Endothelial cell of umbilical vein (primary cell): ENCODE results near the gene C4orf33. TPM values are rescaled to one million over a fixed set of nuclear protein-coding genes. Genes with fewer than 3 reads are reported as not detected.

ENCODE experiments used
- BruUV-seq: library from RNA; stranded (reverse); fragments of 400-500 nt; replicated peaks from 2 replicates; lab custom pipeline; 2021; lab: Mats Ljungman, UMichigan
- CTCF ChIA-PET: fragments of 300-600, 350-600 bp; sonication (Branson Sonifier 250); formaldehyde crosslinking; loops from one replicate; lab custom pipeline; 2021; ENCODE audit warnings: antibody characterized with exemption, inconsistent platforms; lab: Charles Lee
- POLR2A ChIA-PET: fragments of 300-600, 350-600 bp; sonication (Branson Sonifier 250); formaldehyde crosslinking; loops from one replicate; lab custom pipeline; 2021; ENCODE audit warnings: antibody characterized with exemption, inconsistent platforms; lab: Charles Lee
- DNase-seq: peaks from one replicate; pipeline ENCODE4 v3.0.0-alpha.2; 2011; ENCODE audit warnings: low read depth, low spot score
- FAIRE-seq: peaks from 2 replicates; lab custom pipeline; 2011; peaks lifted over from hg19 to GRCh38; lab: Jason Lieb, UNC
- H2AFZ ChIP-seq: 2 replicates; pipeline ENCODE4 v1.6.0; 2012; ENCODE audit warnings: low read depth, low read length, control low read depth, inconsistent platforms
- H3K27ac ChIP-seq: 2 replicates; pipeline ENCODE4 v1.5.1; 2011; ENCODE audit warnings: low read depth, mild to moderate bottlenecking, control low read depth, low read length, moderate library complexity; ENCODE audit not compliant: insufficient read depth
- H3K27me3 ChIP-seq, 2 experiments: 2 replicates each; pipeline versions ENCODE4 v1.6.0 to v1.6.1; 2011; ENCODE audit warnings: low read length in 2 of 2, mixed read lengths in 1 of 2; ENCODE audit not compliant: control insufficient read depth in 2 of 2, insufficient read depth in 2 of 2
- H3K36me3 ChIP-seq, 2 experiments: 2 replicates in 1 of 2; 3 replicates in 1 of 2; pipeline ENCODE4 v1.5.1; 2011; ENCODE audit warnings: low read length in 2 of 2, mild to moderate bottlenecking in 1 of 2, moderate library complexity in 1 of 2; ENCODE audit not compliant: control insufficient read depth in 2 of 2, insufficient read depth in 2 of 2; ENCODE audit errors: extremely low read depth in 1 of 2
- H3K4me1 ChIP-seq: 3 replicates; pipeline ENCODE4 v1.5.1; 2011; ENCODE audit warnings: mild to moderate bottlenecking, low read length; ENCODE audit not compliant: control insufficient read depth, insufficient read depth; ENCODE audit errors: extremely low read depth
- H3K4me2 ChIP-seq: 2 replicates; pipeline ENCODE4 v1.6.1; 2011; ENCODE audit warnings: low read length, control low read depth, mixed read lengths; ENCODE audit not compliant: insufficient read depth
- H3K4me3 ChIP-seq, 3 experiments: fragments of 200-600 bp in 1 of 3; sonication (generic), shearing (Covaris generic) in 1 of 3; replicated peaks in 1 of 3; 2 replicates each; pipeline ENCODE4 v1.5.1; 2011 to 2016; ENCODE audit warnings: control low read depth in 3 of 3, low read length in 3 of 3, mild to moderate bottlenecking in 2 of 3, inconsistent platforms in 1 of 3, low read depth in 1 of 3, moderate library complexity in 1 of 3; ENCODE audit not compliant: insufficient read depth in 1 of 3
- H3K79me2 ChIP-seq: 2 replicates; pipeline ENCODE4 v1.6.0; 2012; ENCODE audit warnings: low read length, inconsistent platforms; ENCODE audit not compliant: control insufficient read depth, insufficient read depth
- H3K9ac ChIP-seq: replicated peaks from 2 replicates; pipeline ENCODE3; 2011; ENCODE audit warnings: low read length, control low read depth; ENCODE audit not compliant: insufficient read depth; ENCODE audit errors: extremely low read depth
- H3K9me1 ChIP-seq: replicated peaks from 3 replicates; pipeline ENCODE4 v1.6.0; 2011; ENCODE audit warnings: mild to moderate bottlenecking, low read length; ENCODE audit not compliant: control insufficient read depth, insufficient read depth; ENCODE audit errors: extremely low read depth
- H3K9me3 ChIP-seq: replicated peaks from 2 replicates; pipeline ENCODE4 v1.5.1; 2012; ENCODE audit warnings: low read length, inconsistent platforms; ENCODE audit not compliant: control insufficient read depth, insufficient read depth
- H4K20me1 ChIP-seq: replicated peaks from 2 replicates; pipeline ENCODE3; 2011; ENCODE audit warnings: mild to moderate bottlenecking, low read length; ENCODE audit not compliant: control insufficient read depth, insufficient read depth; ENCODE audit errors: extremely low read depth
- EZH2 ChIP-seq: IDR thresholded peaks from 2 replicates; pipeline ENCODE4 v1.6.1; 2012; ENCODE audit warnings: borderline replicate concordance, low read depth, mild to moderate bottlenecking, moderate library complexity, low read length, inconsistent platforms; ENCODE audit not compliant: severe bottlenecking
- FOS ChIP-seq: IDR thresholded peaks from 2 replicates; pipeline ENCODE4 v1.6.1; 2011; ENCODE audit warnings: mild to moderate bottlenecking, low read length, moderate library complexity, borderline replicate concordance; ENCODE audit not compliant: insufficient read depth
- GATA2 ChIP-seq: IDR thresholded peaks from 2 replicates; pipeline ENCODE4 v1.7.0; 2011; ENCODE audit warnings: low read depth, mild to moderate bottlenecking, moderate library complexity, mixed read lengths, low read length; ENCODE audit not compliant: insufficient read length, insufficient read depth
- JUN ChIP-seq: IDR thresholded peaks from 2 replicates; pipeline ENCODE4 v1.6.1; 2011; ENCODE audit warnings: borderline replicate concordance, low read depth; ENCODE audit not compliant: insufficient read length, insufficient read depth
- MYC ChIP-seq: IDR thresholded peaks from one replicate; pipeline ENCODE4 v1.6.1; 2011; ENCODE audit warnings: mild to moderate bottlenecking, low read depth, low read length
- POLR2A ChIP-seq: IDR thresholded peaks from 2 replicates; pipeline ENCODE4 v1.6.1; 2012; ENCODE audit warnings: low read depth, mild to moderate bottlenecking, control low read depth, low read length
- POLR2AphosphoS5 ChIP-seq: IDR thresholded peaks from 2 replicates; pipeline ENCODE4 v1.6.1; 2012; ENCODE audit warnings: low read depth, mild to moderate bottlenecking, control low read depth, low read length, moderate library complexity; ENCODE audit not compliant: insufficient read depth
- dilution Hi-C: fragments of 300-500 bp; cut with MboI; formaldehyde crosslinking; loops from one replicate; pipeline ENCODE4 v1.15.0; 2019; ENCODE audit warnings: low sequenced_read_pairs; ENCODE audit not compliant: extremely low pct_ligation_motif_present
- intact Hi-C: fragments of 100-400 bp; cut with micrococcal nuclease; formaldehyde crosslinking; loops from one replicate; pipeline ENCODE4 v1.10.0; 2022
- polyA plus RNA-seq, 4 experiments: library from polyadenylated mRNA; depleted of rRNA in 3 of 4; stranded (reverse) in 3 of 4; unstranded in 1 of 4; fragments of >200 nt; gene quantifications; 2 replicates each; pipeline versions ENCODE4 v1.2.1 to v1.2.3, GENCODE V29; 2011 to 2012; ENCODE audit warnings: missing spikeins in 1 of 4
- total RNA-seq: library from RNA; stranded (reverse); gene quantifications from 2 replicates; pipeline ENCODE4 v1.2.3, GENCODE V29; 2021
- TF ChIP-seq, protein P1 (sequence below), 2 donors: IDR thresholded peaks; 1 replicate in 1 of 2; 2 replicates in 1 of 2; pipeline ENCODE4 v1.5.1; 2011; ENCODE audit warnings: low read length in 2 of 2, mild to moderate bottlenecking in 2 of 2, moderate library complexity in 2 of 2, control low read depth in 1 of 2, inconsistent platforms in 1 of 2, low read depth in 1 of 2; ENCODE audit not compliant: insufficient read depth in 1 of 2; ENCODE audit errors: extremely low read depth in 1 of 2
- TF ChIP-seq, protein P2 (sequence below): IDR thresholded peaks from 2 replicates; pipeline ENCODE4 v1.6.1; 2011; ENCODE audit not compliant: insufficient read depth, insufficient read length

Gene C4orf33
- total and polyA plus RNA-seq, 2 donors (not counting 3 experiments of a cell fraction or from before 2014, with no cell fraction given) = 2.6 to 9.4 TPM

DNA sequence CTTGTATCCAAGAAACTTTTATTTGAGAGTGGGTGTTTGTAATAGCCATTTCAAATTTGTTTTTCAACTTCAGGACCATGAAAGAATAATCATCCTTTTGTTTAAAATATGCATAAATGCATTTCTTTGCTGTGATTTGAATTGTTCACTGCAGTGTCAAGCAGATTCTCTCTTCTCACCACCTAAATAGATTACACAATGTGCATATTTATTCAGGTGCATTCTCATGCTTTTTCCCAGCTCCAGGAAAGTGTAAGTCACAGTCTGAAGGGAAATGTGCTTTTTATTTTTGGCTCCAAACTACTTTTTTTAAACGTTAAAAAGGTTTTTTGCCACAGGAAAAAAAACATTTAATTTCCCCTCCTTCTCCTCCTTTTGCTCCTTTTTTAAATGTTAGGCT is 17.5 kb downstream of the C4orf33 start:
- H3K9ac ChIP-seq = no peak overlapping the region
- ChIA-PET POLR2A (no interaction called here), CTCF (interaction anchor here (1.2 kb wide), 1 partner anchor 55 kb away, joined by 3 read pairs; no protein-coding TSS in a partner anchor)
- FAIRE-seq (no peak), DNase-seq (no peak)
- H3K9me3 ChIP-seq = no peaks in the 10 kb centered on the region
- H3K27me3 ChIP-seq = no peaks in the 10 kb centered on the region
- H3K27ac ChIP-seq = no peak overlapping the region
- no peaks in the 10 kb centered on the region for H4K20me1 ChIP-seq
- no peaks in the 10 kb centered on the region for H3K4me1 ChIP-seq
- no peaks in the 10 kb centered on the region for H3K9me1 ChIP-seq
- TF ChIP-seq MYC (no peak), POLR2AphosphoS5 (no peak), POLR2A (no peak), FOS (no peak), EZH2 (no peak), GATA2 (no peak), JUN (no peak)
- TF ChIP-seq, protein P1, sequence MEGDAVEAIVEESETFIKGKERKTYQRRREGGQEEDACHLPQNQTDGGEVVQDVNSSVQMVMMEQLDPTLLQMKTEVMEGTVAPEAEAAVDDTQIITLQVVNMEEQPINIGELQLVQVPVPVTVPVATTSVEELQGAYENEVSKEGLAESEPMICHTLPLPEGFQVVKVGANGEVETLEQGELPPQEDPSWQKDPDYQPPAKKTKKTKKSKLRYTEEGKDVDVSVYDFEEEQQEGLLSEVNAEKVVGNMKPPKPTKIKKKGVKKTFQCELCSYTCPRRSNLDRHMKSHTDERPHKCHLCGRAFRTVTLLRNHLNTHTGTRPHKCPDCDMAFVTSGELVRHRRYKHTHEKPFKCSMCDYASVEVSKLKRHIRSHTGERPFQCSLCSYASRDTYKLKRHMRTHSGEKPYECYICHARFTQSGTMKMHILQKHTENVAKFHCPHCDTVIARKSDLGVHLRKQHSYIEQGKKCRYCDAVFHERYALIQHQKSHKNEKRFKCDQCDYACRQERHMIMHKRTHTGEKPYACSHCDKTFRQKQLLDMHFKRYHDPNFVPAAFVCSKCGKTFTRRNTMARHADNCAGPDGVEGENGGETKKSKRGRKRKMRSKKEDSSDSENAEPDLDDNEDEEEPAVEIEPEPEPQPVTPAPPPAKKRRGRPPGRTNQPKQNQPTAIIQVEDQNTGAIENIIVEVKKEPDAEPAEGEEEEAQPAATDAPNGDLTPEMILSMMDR (IDR thresholded peaks at IDR 0.05; ENCODE audit: extremely low read depth in 1 of 2, insufficient read depth in 1 of 2, low read depth in 1 of 2, low read length in 2 of 2) = no peak
- TF ChIP-seq, protein P2, sequence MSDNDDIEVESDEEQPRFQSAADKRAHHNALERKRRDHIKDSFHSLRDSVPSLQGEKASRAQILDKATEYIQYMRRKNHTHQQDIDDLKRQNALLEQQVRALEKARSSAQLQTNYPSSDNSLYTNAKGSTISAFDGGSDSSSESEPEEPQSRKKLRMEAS = no peak
- H3K79me2 ChIP-seq = no peaks in the 10 kb centered on the region
- no TSS peak for BruUV-seq
- H3K4me2 ChIP-seq = no peak overlapping the region
- intact Hi-C loops (no loop called here), dilution Hi-C loops (no loop called here)
- H3K4me3 ChIP-seq = no peak overlapping the region
- H2AFZ ChIP-seq = no peak overlapping the region
- no peaks in the 10 kb centered on the region for H3K36me3 ChIP-seq
